Glutamatergic neuron (in vitro differentiated cells): Measurements from ENCODE around the gene TRIM56. TPM values are rescaled to one million over a fixed set of nuclear protein-coding genes. Genes with fewer than 3 reads are reported as not detected.

Source experiments
- DNase-seq: peaks from one replicate; pipeline ENCODE4 v3.0.0; 2022
- H3K27ac Mint-ChIP-seq: one replicate; pipeline ENCODE4 v1.8.0; 2020; ENCODE audit warnings: mild to moderate bottlenecking, mixed read lengths, inconsistent platforms; ENCODE audit not compliant: unreplicated experiment
- H3K27me3 Mint-ChIP-seq: one replicate; pipeline ENCODE4 v1.8.0; 2020; ENCODE audit warnings: mild to moderate bottlenecking, moderate library complexity, mixed read lengths, inconsistent platforms; ENCODE audit not compliant: unreplicated experiment
- H3K36me3 Mint-ChIP-seq: one replicate; pipeline ENCODE4 v1.8.0; 2020; ENCODE audit warnings: mild to moderate bottlenecking, mixed read lengths, inconsistent platforms; ENCODE audit not compliant: unreplicated experiment
- H3K4me1 Mint-ChIP-seq: one replicate; pipeline ENCODE4 v1.8.0; 2020; ENCODE audit warnings: mild to moderate bottlenecking, low read depth, mixed read lengths, inconsistent platforms; ENCODE audit not compliant: unreplicated experiment
- H3K4me3 Mint-ChIP-seq: one replicate; pipeline ENCODE4 v1.8.0; 2020; ENCODE audit warnings: mild to moderate bottlenecking, mixed read lengths, inconsistent platforms; ENCODE audit not compliant: unreplicated experiment
- H3K9me3 Mint-ChIP-seq: one replicate; pipeline ENCODE4 v1.8.0; 2020; ENCODE audit warnings: mild to moderate bottlenecking, moderate library complexity, mixed read lengths, inconsistent platforms; ENCODE audit not compliant: unreplicated experiment
- total RNA-seq: library from RNA; stranded (reverse); fragmentation: NEBNext Ultra II Directional; extraction: Animal tissue kit (Norgen Biotek cat#: 25700); gene quantifications from one replicate; pipeline ENCODE4 v1.2.1, GENCODE V29; 2021; ENCODE audit not compliant: unreplicated experiment
- TF ChIP-seq, protein P1 (sequence below): fragments of 200-600 bp; sonication (generic); IDR thresholded peaks from one replicate; pipeline ENCODE4 v1.5.0; 2021; ENCODE audit not compliant: partially characterized antibody, unreplicated experiment

The TRIM56 gene
- total RNA-seq, 1 donor from 2014 or later: 0.61 TPM

DNA sequence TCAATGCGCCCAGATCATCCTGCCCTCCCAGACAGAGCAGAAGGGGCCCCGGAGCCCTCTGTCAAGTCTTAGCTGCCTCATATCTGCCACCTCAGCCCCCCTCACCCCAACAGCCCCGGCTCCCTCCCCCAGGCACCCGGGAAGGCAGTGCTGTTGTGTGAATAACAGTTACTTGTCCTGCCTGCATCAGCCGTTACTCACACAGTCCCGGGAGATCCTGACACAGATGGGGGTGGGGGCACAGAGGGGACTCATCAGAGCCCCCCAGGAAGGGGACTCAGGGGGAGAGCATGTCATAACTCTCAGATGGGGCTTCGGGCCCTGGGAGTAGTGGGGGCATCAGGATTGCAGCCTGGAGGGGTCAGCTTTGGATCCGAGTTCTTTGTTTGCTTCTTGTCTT lies 29.2 kb downstream of the TRIM56 start:
- Mint-ChIP-seq H3K27me3 (no peaks in the 10 kb centered on the region), H3K27ac (no peak overlapping the region), H3K36me3 (no peaks in the 10 kb centered on the region), H3K9me3 (peaks cover 1% of the 10 kb centered on the region), H3K4me1 (peaks cover under 1% of the 10 kb centered on the region), H3K4me3 (no peak overlapping the region)
- DNase-seq: no peak
- TF ChIP-seq, protein P1, sequence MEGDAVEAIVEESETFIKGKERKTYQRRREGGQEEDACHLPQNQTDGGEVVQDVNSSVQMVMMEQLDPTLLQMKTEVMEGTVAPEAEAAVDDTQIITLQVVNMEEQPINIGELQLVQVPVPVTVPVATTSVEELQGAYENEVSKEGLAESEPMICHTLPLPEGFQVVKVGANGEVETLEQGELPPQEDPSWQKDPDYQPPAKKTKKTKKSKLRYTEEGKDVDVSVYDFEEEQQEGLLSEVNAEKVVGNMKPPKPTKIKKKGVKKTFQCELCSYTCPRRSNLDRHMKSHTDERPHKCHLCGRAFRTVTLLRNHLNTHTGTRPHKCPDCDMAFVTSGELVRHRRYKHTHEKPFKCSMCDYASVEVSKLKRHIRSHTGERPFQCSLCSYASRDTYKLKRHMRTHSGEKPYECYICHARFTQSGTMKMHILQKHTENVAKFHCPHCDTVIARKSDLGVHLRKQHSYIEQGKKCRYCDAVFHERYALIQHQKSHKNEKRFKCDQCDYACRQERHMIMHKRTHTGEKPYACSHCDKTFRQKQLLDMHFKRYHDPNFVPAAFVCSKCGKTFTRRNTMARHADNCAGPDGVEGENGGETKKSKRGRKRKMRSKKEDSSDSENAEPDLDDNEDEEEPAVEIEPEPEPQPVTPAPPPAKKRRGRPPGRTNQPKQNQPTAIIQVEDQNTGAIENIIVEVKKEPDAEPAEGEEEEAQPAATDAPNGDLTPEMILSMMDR: no peak

DNA sequence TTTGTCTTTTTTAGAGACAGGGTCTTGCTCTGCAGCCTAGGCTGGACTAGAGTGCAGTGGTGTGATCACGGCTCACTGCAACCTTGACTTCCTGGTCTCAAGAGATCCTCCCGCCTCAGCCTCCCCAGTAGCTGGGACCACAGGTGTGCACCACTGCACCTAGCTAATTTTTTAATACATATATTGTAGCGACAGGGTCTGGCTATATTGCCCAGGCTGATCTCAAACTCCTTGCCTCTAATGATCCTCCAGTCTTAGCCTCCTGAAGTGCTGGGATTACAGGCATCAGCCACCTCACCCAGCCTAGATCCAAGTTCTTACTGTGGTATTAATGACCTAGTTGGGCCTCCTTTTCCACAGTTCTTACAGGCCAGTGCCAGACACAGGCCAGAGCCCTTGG lies 29.9 kb downstream of the TRIM56 start:
- no peak overlapping the region for H3K27ac Mint-ChIP-seq
- peaks cover 6% of the 10 kb centered on the region for H3K4me1 Mint-ChIP-seq
- H3K4me3 Mint-ChIP-seq: no peak overlapping the region
- H3K9me3 Mint-ChIP-seq: no peaks in the 10 kb centered on the region
- no peaks in the 10 kb centered on the region for H3K27me3 Mint-ChIP-seq
- TF ChIP-seq, protein P1: no peak
- H3K36me3 Mint-ChIP-seq: no peaks in the 10 kb centered on the region
- no peak for DNase-seq

DNA sequence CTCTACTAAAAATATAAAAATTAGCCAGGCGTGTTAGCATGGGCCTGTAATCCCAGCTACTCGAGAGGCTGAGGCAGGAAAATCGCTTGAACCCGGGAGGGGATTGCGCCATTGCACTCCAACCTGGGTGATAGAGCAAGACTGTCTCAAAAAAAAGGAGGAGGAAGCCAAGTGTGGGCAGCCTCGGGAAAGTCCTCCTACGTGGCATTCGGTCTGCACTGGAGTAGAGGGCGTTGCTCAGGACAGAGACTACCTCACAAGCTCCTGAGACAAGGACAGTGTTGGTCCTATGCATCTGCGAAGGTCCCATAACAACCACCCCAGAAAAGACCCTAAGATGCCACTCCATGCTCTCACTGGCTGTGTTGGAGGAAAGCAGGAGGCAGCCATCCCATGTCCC lies 31.6 kb downstream of the TRIM56 start:
- TF ChIP-seq, protein P1: no peak
- no peak for DNase-seq
- Mint-ChIP-seq H3K9me3 (no peaks in the 10 kb centered on the region), H3K4me3 (no peak overlapping the region), H3K27ac (no peak overlapping the region), H3K27me3 (no peaks in the 10 kb centered on the region), H3K36me3 (no peaks in the 10 kb centered on the region), H3K4me1 (peaks cover 6% of the 10 kb centered on the region)

DNA sequence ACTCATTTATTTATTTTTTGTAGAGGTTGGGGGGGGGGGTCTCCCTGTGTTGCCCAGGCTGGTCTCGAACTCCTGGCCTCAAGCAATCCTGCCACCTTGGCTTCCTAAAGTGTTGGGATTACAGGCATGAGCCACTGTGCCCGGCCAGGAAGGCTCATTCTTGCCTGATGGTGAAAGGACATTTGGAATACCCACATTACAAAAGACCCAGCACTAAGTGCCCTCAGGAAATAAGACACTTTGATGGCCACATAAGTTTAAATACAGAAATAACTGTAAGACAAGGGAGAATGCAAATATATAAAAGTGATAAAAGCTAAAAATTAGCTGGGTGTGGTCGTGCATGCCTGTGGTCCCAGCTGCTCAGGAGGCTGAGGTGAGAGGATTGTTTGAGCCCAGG lies 33.6 kb downstream of the TRIM56 start:
- Mint-ChIP-seq H3K4me1 (peaks cover 8% of the 10 kb centered on the region), H3K9me3 (no peaks in the 10 kb centered on the region), H3K4me3 (no peak overlapping the region), H3K27ac (no peak overlapping the region), H3K27me3 (peaks cover 2% of the 10 kb centered on the region), H3K36me3 (no peaks in the 10 kb centered on the region)
- no peak for DNase-seq
- TF ChIP-seq, protein P1: no peak

DNA sequence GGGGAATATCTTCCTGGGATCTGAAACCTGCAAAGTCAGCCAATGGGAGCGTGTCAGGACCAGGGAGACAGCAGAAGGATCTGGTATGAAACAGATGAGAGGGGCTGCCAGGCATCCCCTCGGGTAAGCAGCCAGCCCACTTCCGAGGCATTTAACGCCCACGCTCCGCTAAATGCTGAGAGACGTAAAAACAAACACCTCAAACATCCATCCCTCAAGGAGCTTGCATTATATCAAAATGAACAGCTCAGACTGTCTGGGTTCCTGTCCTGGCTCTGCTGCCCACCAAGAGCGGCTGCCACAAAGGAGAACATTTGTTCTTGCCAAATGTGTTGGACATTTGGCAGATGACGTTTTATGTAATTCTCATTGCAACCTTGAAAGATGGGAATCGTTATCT lies 34.6 kb downstream of the TRIM56 start:
- TF ChIP-seq, protein P1: no peak
- no peaks in the 10 kb centered on the region for H3K36me3 Mint-ChIP-seq
- H3K4me1 Mint-ChIP-seq: peaks cover 8% of the 10 kb centered on the region
- DNase-seq: no peak
- no peak overlapping the region for H3K27ac Mint-ChIP-seq
- H3K27me3 Mint-ChIP-seq: peaks cover 2% of the 10 kb centered on the region
- no peak overlapping the region for H3K4me3 Mint-ChIP-seq
- H3K9me3 Mint-ChIP-seq: peaks cover 2% of the 10 kb centered on the region
